DND-41 (cell line): Measurements from ENCODE around the gene PRM3.
A peak's percentile ranks its signal among the peaks of the same experiment; 100 is the strongest.

Experiments
- ATAC-seq: fragments of 200-7000 bp; cut with Tn5 transposase; 3 replicates; pipeline ENCODE4 v1.9.1; 2021; ENCODE audit warnings: low read depth; ENCODE audit not compliant: insufficient read depth
- DNase-seq: peaks from one replicate; pipeline ENCODE4 v3.0.0-alpha.2; 2020
- H2AFZ ChIP-seq: 2 replicates; pipeline ENCODE4 v1.6.0; 2012; ENCODE audit warnings: low read depth, low read length
- H3K27ac ChIP-seq: 2 replicates; pipeline ENCODE4 v1.5.1; 2012; ENCODE audit warnings: low read length, inconsistent platforms
- H3K27me3 ChIP-seq: fragments of 200-600 bp; sonication (generic); 2 replicates; pipeline ENCODE4 v1.6.0; 2012; ENCODE audit warnings: low read length, mild to moderate bottlenecking, inconsistent platforms; ENCODE audit not compliant: insufficient read depth, poor library complexity
- H3K36me3 ChIP-seq: 2 replicates; pipeline ENCODE4 v1.5.1; 2012; ENCODE audit warnings: low read length, inconsistent platforms; ENCODE audit not compliant: insufficient read depth
- H3K4me1 ChIP-seq: 2 replicates; pipeline ENCODE4 v1.5.1; 2012; ENCODE audit warnings: mild to moderate bottlenecking, low read length; ENCODE audit not compliant: insufficient read depth
- H3K4me2 ChIP-seq: 2 replicates; pipeline ENCODE4 v1.6.0; 2012; ENCODE audit warnings: mild to moderate bottlenecking, moderate library complexity, low read length, inconsistent platforms; ENCODE audit not compliant: insufficient read depth
- H3K4me3 ChIP-seq, 2 experiments: fragments of 200-600 bp in 1 of 2; shearing (Covaris generic) in 1 of 2; 2 replicates each; pipeline ENCODE4 v1.5.1; 2012 to 2016; ENCODE audit warnings: inconsistent platforms in 2 of 2, low read length in 2 of 2, mild to moderate bottlenecking in 2 of 2, low read depth in 1 of 2, moderate library complexity in 1 of 2
- H3K79me2 ChIP-seq: 2 replicates; pipeline ENCODE4 v1.6.0; 2012; ENCODE audit warnings: low read length, inconsistent platforms; ENCODE audit not compliant: insufficient read depth
- H3K9ac ChIP-seq: 2 replicates; pipeline ENCODE4 v1.6.0; 2012; ENCODE audit warnings: low read depth, mild to moderate bottlenecking, inconsistent platforms, low read length, moderate library complexity
- H3K9me3 ChIP-seq: 2 replicates; pipeline ENCODE4 v1.5.1; 2012; ENCODE audit warnings: low read length, moderate library complexity, mild to moderate bottlenecking, inconsistent platforms; ENCODE audit not compliant: insufficient read depth, severe bottlenecking
- H4K20me1 ChIP-seq: 2 replicates; pipeline ENCODE4 v1.6.0; 2012; ENCODE audit warnings: low read length; ENCODE audit not compliant: insufficient read depth
- EZH2 ChIP-seq: IDR thresholded peaks from 3 replicates; pipeline ENCODE4 v1.6.1; 2012; ENCODE audit warnings: borderline replicate concordance, low read depth, mild to moderate bottlenecking, moderate library complexity, low read length, inconsistent platforms; ENCODE audit not compliant: severe bottlenecking
- TF ChIP-seq, protein P1 (sequence below): IDR thresholded peaks from 2 replicates; pipeline ENCODE4 v1.5.1; 2012; ENCODE audit warnings: borderline replicate concordance, low read length, moderate library complexity, mild to moderate bottlenecking; ENCODE audit not compliant: poor library complexity, severe bottlenecking; ENCODE audit errors: extremely low read depth

PRM3 gene

DNA sequence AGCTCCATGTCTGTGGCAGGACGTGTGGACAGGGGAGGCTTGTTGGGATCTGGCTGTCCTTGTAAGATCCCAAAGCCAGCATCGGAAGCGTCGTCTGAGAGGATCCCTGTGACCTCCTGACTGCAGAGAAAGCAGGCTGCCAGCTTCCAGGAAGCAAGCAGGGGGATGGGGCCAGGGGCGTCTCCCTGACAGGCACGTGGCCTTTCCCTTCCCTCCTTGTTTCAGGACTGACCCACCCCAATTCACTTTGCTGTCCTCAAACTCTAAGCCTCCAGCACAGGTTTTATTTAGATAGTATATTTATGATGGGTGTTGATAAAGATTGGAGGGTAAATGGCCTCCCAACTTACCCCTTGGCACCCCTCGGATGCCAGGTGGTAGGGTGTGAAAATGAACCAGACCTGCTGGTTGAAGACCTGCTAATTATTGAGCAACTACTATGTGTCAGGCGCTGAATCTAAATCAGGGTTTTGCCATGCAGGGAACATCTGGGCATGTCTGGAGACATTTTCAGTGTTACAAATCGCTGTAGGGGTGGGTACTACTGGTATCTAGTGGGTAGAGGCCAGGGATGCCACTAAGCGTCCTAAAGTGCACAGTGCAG, 42.0 kb downstream of the PRM3 start:
- no peaks in the 10 kb centered on the region for H3K27me3 ChIP-seq
- no peaks in the 10 kb centered on the region for H3K9me3 ChIP-seq
- H3K9ac ChIP-seq: peak overlapping the region; percentile 59
- no peak overlapping the region for H2AFZ ChIP-seq
- H3K79me2 ChIP-seq: peaks cover 6% of the 10 kb centered on the region; the same call in 1 of the 2 replicates
- H3K36me3 ChIP-seq: no peaks in the 10 kb centered on the region
- no peaks in the 10 kb centered on the region for H4K20me1 ChIP-seq
- ATAC-seq (no peak), DNase-seq (no peak)
- H3K4me2 ChIP-seq: peak overlapping the region; percentile 45
- no peak for TF ChIP-seq EZH2
- TF ChIP-seq, protein P1, sequence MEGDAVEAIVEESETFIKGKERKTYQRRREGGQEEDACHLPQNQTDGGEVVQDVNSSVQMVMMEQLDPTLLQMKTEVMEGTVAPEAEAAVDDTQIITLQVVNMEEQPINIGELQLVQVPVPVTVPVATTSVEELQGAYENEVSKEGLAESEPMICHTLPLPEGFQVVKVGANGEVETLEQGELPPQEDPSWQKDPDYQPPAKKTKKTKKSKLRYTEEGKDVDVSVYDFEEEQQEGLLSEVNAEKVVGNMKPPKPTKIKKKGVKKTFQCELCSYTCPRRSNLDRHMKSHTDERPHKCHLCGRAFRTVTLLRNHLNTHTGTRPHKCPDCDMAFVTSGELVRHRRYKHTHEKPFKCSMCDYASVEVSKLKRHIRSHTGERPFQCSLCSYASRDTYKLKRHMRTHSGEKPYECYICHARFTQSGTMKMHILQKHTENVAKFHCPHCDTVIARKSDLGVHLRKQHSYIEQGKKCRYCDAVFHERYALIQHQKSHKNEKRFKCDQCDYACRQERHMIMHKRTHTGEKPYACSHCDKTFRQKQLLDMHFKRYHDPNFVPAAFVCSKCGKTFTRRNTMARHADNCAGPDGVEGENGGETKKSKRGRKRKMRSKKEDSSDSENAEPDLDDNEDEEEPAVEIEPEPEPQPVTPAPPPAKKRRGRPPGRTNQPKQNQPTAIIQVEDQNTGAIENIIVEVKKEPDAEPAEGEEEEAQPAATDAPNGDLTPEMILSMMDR: no peak
- H3K4me1 ChIP-seq: peaks cover 74% of the 10 kb centered on the region
- H3K27ac ChIP-seq: peak overlapping the region; percentile 99
- peak overlapping the region in 1 of 2 experiments; percentile 33; a peak in 1 of 4 replicates for H3K4me3 ChIP-seq

DNA sequence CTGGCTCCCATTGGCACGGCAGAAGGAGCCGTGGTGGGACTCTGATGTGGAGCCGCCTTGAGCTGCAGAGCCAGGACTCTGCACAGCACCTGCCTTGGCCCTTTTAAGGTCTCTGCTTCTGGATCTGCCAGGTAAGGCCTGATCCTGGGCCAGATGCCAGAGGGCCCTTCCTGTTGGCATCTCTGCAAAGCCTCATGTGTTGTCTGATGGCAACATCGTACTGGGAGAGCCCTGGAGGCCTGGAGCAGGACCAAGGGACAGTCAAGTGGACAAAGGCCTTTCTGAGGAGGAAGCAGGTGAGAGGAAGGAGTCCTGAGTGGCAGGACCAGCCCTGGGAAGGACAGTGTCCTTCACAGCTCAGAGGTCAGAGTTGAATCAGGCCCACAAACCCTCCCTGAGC, 43.5 kb downstream of the PRM3 start:
- 0 out of 2 replicates have a peak overlapping the region, but pooled peaks have one; percentile 3 for H3K9ac ChIP-seq
- no peaks in the 10 kb centered on the region for H3K36me3 ChIP-seq
- peaks cover 78% of the 10 kb centered on the region for H3K4me1 ChIP-seq
- H3K9me3 ChIP-seq: no peaks in the 10 kb centered on the region
- no peak overlapping the region for H3K4me3 ChIP-seq
- no peak overlapping the region for H2AFZ ChIP-seq
- H3K79me2 ChIP-seq: peaks cover 10% of the 10 kb centered on the region; the same call in 1 of the 2 replicates
- no peak overlapping the region for H3K4me2 ChIP-seq
- H3K27ac ChIP-seq: peak overlapping the region; percentile 70
- no peak for TF ChIP-seq EZH2
- TF ChIP-seq, protein P1: no peak
- DNase-seq: no peak
- no peak for ATAC-seq
- no peaks in the 10 kb centered on the region for H3K27me3 ChIP-seq
- no peaks in the 10 kb centered on the region for H4K20me1 ChIP-seq

DNA sequence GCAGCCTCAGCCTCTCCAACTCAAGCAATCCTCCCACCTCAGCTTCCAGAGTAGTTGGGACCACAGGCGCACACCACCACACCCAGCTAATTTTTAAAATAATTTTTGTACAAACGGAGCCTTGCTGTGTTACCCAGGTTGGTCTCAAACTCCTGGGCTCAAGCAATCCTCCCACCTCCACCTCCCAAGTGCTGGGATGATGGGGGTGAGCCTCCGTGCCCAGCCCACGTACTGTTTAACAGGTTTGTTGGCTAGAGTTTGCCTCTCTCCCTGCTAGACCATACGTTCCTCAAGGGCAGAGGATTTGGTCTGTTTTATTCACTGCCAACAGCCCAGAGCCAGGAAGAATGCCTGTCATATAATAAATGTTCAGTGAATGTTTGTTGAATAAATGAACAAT, 44.0 kb downstream of the PRM3 start:
- no peak overlapping the region for H2AFZ ChIP-seq
- no peak for TF ChIP-seq EZH2
- TF ChIP-seq, protein P1: no peak
- H4K20me1 ChIP-seq: no peaks in the 10 kb centered on the region
- no peak for DNase-seq
- H3K4me2 ChIP-seq: no peak overlapping the region
- peak overlapping the region; percentile 70 for H3K27ac ChIP-seq
- H3K36me3 ChIP-seq: no peaks in the 10 kb centered on the region
- H3K27me3 ChIP-seq: no peaks in the 10 kb centered on the region
- peaks cover 78% of the 10 kb centered on the region for H3K4me1 ChIP-seq
- no peaks in the 10 kb centered on the region for H3K9me3 ChIP-seq
- H3K9ac ChIP-seq: no peak overlapping the region
- H3K79me2 ChIP-seq: peaks cover 8% of the 10 kb centered on the region; the same call in 1 of the 2 replicates
- H3K4me3 ChIP-seq: no peak overlapping the region
- ATAC-seq: no peak
